GM18505 (cell line): ENCODE measurements around the gene RNF123.

Experiments used
- ATAC-seq: cut with Tn5 transposase; IDR thresholded peaks from one replicate; pipeline ENCODE4 v1.9.1; 2021; ENCODE audit not compliant: unreplicated experiment
- POLR2A ChIP-seq: IDR thresholded peaks from 4 replicates; pipeline ENCODE4 v1.6.1; 2011; ENCODE audit warnings: borderline replicate concordance; ENCODE audit not compliant: insufficient read depth, insufficient read length; ENCODE audit errors: extremely low read depth

RNF123 gene

GRCh38 chr3:49769286-49769915 is 80.0 kb downstream of the RNF123 start:
- no peak for ATAC-seq

DNA sequence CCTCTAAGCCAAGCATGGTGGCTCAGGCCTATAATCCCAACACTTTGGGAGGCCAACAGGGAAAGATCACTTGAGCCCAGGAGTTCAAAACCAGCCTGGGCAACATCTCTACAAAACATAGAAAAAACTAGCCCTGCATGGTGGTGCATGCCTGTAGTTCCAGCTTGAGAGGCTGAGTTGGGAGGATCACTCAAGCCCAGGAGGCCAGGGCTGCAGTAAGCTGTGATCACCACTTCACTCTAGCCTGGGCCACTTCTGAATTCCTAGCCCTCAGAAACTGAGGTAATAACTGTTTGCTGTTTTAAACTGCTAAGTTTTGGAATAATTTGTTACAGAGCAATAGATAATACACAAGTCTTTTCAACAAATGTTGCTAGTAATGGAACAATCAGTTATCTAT is 80.6 kb downstream of the RNF123 start:
- ATAC-seq = no peak

More at GRCh38 chr3:49769286-49769915, 80.0 kb downstream of the RNF123 start:
- no peak for TF ChIP-seq POLR2A

More for the DNA sequence above, 80.6 kb downstream of the RNF123 start:
- no peak for TF ChIP-seq POLR2A
